Liver (tissue), 3 donors: ENCODE measurements around the gene CLCF1.

Experiments
- EGR1 ChIP-seq, 2 donors: IDR thresholded peaks; 2 replicates each; pipeline ENCODE4 v1.6.1; 2016 to 2018; ENCODE audit warnings: antibody characterized with exemption in 2 of 2, low read depth in 2 of 2
- JUND ChIP-seq, 2 donors: IDR thresholded peaks; 2 replicates each; pipeline ENCODE4 v1.6.1; 2016; ENCODE audit warnings: antibody characterized with exemption in 2 of 2
- SP1 ChIP-seq: IDR thresholded peaks from 2 replicates; pipeline ENCODE4 v1.6.1; 2018; ENCODE audit warnings: antibody characterized with exemption, mild to moderate bottlenecking
- TAF1 ChIP-seq: conservative IDR thresholded peaks from 2 replicates; pipeline ENCODE4 v1.6.1; 2016; ENCODE audit warnings: antibody characterized with exemption, mild to moderate bottlenecking
- TF ChIP-seq, protein P1 (sequence below): fragments of 150-350 bp; IDR thresholded peaks from 2 replicates; pipeline ENCODE4 v1.5.1; 2017; ENCODE audit warnings: improper control_type of control experiment, low read depth, low read length; ENCODE audit not compliant: missing input control
- TF ChIP-seq, protein P2 (sequence below): IDR thresholded peaks from 2 replicates; pipeline ENCODE4 v1.6.1; 2016; ENCODE audit warnings: antibody characterized with exemption
- TF ChIP-seq, protein P3 (sequence below): IDR thresholded peaks from 2 replicates; pipeline ENCODE4 v1.6.1; 2016; ENCODE audit warnings: antibody characterized with exemption, mild to moderate bottlenecking
- TF ChIP-seq, protein P4 (sequence below): IDR thresholded peaks from 2 replicates; pipeline ENCODE4 v1.6.1; 2016; ENCODE audit warnings: antibody characterized with exemption
- donor health status: healthy.
- donor health status: healthy.

DNA sequence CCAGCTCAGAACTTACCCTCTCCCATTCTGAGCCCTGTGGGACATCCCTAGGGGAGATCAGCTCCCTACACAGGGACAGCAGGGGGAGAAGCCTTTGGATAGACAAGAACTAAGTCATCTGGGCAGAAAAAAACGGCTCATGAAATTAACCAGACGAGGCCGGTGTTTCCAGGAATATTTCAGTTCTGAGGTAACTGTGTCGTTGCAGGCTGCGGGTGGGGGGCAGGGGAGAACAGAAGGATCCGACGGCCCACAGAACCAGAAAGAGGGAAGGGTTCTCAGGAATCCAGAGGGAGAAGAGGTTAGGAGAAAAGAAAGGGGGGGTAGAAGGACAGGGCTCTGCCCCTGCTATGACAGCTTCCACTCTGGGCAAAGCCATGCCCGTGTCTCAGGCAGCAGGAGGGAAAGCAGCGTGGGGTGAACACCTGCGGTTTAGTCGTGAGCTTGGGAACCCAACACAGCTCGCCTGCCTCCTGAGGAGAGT, 3.6 kb downstream of the CLCF1 start:
- TF ChIP-seq TAF1: no peak
- TF ChIP-seq JUND (IDR thresholded peaks at IDR 0.05): no peak
- TF ChIP-seq, protein P1, sequence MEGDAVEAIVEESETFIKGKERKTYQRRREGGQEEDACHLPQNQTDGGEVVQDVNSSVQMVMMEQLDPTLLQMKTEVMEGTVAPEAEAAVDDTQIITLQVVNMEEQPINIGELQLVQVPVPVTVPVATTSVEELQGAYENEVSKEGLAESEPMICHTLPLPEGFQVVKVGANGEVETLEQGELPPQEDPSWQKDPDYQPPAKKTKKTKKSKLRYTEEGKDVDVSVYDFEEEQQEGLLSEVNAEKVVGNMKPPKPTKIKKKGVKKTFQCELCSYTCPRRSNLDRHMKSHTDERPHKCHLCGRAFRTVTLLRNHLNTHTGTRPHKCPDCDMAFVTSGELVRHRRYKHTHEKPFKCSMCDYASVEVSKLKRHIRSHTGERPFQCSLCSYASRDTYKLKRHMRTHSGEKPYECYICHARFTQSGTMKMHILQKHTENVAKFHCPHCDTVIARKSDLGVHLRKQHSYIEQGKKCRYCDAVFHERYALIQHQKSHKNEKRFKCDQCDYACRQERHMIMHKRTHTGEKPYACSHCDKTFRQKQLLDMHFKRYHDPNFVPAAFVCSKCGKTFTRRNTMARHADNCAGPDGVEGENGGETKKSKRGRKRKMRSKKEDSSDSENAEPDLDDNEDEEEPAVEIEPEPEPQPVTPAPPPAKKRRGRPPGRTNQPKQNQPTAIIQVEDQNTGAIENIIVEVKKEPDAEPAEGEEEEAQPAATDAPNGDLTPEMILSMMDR: no peak
- TF ChIP-seq, protein P2, sequence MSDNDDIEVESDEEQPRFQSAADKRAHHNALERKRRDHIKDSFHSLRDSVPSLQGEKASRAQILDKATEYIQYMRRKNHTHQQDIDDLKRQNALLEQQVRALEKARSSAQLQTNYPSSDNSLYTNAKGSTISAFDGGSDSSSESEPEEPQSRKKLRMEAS: no peak
- TF ChIP-seq, protein P3, sequence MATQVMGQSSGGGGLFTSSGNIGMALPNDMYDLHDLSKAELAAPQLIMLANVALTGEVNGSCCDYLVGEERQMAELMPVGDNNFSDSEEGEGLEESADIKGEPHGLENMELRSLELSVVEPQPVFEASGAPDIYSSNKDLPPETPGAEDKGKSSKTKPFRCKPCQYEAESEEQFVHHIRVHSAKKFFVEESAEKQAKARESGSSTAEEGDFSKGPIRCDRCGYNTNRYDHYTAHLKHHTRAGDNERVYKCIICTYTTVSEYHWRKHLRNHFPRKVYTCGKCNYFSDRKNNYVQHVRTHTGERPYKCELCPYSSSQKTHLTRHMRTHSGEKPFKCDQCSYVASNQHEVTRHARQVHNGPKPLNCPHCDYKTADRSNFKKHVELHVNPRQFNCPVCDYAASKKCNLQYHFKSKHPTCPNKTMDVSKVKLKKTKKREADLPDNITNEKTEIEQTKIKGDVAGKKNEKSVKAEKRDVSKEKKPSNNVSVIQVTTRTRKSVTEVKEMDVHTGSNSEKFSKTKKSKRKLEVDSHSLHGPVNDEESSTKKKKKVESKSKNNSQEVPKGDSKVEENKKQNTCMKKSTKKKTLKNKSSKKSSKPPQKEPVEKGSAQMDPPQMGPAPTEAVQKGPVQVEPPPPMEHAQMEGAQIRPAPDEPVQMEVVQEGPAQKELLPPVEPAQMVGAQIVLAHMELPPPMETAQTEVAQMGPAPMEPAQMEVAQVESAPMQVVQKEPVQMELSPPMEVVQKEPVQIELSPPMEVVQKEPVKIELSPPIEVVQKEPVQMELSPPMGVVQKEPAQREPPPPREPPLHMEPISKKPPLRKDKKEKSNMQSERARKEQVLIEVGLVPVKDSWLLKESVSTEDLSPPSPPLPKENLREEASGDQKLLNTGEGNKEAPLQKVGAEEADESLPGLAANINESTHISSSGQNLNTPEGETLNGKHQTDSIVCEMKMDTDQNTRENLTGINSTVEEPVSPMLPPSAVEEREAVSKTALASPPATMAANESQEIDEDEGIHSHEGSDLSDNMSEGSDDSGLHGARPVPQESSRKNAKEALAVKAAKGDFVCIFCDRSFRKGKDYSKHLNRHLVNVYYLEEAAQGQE: no peak
- TF ChIP-seq, protein P4, sequence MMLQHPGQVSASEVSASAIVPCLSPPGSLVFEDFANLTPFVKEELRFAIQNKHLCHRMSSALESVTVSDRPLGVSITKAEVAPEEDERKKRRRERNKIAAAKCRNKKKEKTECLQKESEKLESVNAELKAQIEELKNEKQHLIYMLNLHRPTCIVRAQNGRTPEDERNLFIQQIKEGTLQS: no peak
- no peak for TF ChIP-seq EGR1 (IDR thresholded peaks at IDR 0.05; ENCODE audit: low read depth in 2 of 2)
- TF ChIP-seq SP1: no peak
